ENCODE results near the gene BRD2. TPM values are rescaled to one million over a fixed set of nuclear protein-coding genes. Genes with fewer than 3 reads are reported as not detected.
"Not testable (repeated sequence)": the region's sequence is repeated elsewhere in the genome, so short reads cannot be mapped to it uniquely, and the experiment has no call there.

Gene BRD2
- total RNA-seq, 2 experiments from 2014 or later, result 168 to 190 TPM

DNA sequence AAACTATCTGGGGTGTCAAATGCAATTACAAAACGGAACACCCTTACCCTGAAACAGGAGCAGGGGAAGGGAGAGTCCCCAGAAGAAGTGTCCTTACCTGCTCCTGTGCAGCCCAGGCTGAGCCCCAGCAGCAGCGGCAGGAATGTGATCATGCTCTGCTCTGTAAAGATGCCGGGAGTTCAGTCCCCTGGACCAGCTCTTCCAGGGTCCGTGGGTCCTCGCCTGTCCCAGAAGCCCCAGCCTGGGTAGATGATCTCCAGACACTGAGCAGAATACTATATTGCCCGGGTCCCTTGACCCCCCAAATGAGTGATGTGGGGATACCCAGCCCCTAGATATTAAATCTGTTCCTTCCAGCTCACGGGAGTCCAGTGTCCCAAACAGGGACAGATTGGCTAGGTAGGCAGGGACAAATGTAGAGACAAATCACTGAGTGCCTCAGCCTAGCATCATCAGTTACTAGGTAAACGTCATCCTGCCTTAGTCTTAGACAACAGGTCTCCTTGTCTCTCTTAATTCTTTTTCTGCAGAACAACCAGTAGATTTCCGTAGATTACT is 27.7 kb upstream of the BRD2 start, which contains the start of gene HLA-DMB:
HLA-DMB (minus strand) TSS at position 373 of the 558 bp plus-strand sequence; CDS start at position 152, 221 bp downstream.
- intact Hi-C loops (cut with micrococcal nuclease), result loop anchor here (1.0 to 5.0 kb wide), 4 partner anchors 13 to 48 kb away; partner anchors contain the start of genes BRD2 and HLA-DMA
- H3K27ac Mint-ChIP-seq, result peak within 1 kb of the TSS; percentile 87
- H3K36me3 Mint-ChIP-seq, result no peaks in the 10 kb centered on the region
- peaks cover 59% of the 10 kb centered on the region for H3K4me1 Mint-ChIP-seq (ENCODE audit: low read depth)
- no peaks in the 10 kb centered on the region for H3K27me3 Mint-ChIP-seq
- CTCF ChIA-PET, result interaction anchor here (0.9 to 13.1 kb wide), 13 partner anchors 8 to 308 kb away, joined by 3 to 384 read pairs (median 9); partner anchors contain the start of genes BRD2, HLA-DMA and TAP2
- POLR2A ChIA-PET, result interaction anchor here (0.6 to 5.4 kb wide), 5 partner anchors 13 to 44 kb away, joined by 3 to 59 read pairs (median 9); partner anchors contain the start of genes BRD2 and HLA-DMA
- DNase-seq, result peak; percentile 52
- peak within 1 kb of the TSS; percentile 77 for H3K4me3 Mint-ChIP-seq
- peaks cover 3% of the 10 kb centered on the region for H3K9me3 Mint-ChIP-seq

DNA sequence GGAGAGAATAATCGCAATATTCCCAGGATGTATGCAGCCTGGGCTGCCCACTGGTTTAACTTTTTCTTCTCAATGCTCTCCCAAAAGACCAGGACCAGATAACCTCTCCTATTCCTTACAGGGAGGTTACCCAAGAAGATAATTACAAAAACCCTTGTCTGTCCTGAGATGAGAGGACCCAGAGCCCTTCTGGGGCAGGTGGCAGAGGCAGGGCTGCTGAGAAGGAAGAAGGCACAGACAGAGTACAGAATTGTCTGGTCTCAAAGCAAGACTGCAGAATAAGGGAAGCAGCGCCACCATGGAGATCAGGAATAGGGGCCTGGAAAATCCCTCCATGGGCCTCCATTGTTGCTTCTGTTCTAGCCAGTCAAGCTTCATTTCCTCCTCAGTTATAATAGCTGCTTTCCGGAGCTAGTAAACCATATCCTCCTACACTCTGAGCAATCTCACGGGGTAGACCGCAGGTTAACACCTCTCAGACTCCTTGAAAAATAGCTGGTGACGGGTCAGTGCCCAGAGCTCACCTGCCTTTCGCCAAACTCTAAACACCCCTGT is 27.1 kb upstream of the BRD2 start:
- ChIA-PET CTCF (interaction anchor here (0.6 to 13.1 kb wide), 15 partner anchors 8 to 103 kb away, joined by 3 to 384 read pairs (median 6); partner anchors contain the start of genes BRD2, HLA-DMA and TAP2), POLR2A (interaction anchor here (0.6 to 5.4 kb wide), 8 partner anchors 12 to 47 kb away, joined by 3 to 59 read pairs (median 3); partner anchors contain the start of genes BRD2 and HLA-DMA)
- no peaks in the 10 kb centered on the region for H3K27me3 Mint-ChIP-seq
- peak overlapping the region; percentile 87 for H3K27ac Mint-ChIP-seq
- peak; percentile 71 for DNase-seq
- H3K4me3 Mint-ChIP-seq, result peak overlapping the region; percentile 77
- H3K36me3 Mint-ChIP-seq, result no peaks in the 10 kb centered on the region
- H3K4me1 Mint-ChIP-seq (ENCODE audit: low read depth), result peaks cover 59% of the 10 kb centered on the region
- intact Hi-C loops (cut with micrococcal nuclease), result loop anchor here (1.0 to 5.0 kb wide), 4 partner anchors 12 to 49 kb away; partner anchors contain the start of genes BRD2 and HLA-DMA
- peaks cover 3% of the 10 kb centered on the region for H3K9me3 Mint-ChIP-seq

DNA sequence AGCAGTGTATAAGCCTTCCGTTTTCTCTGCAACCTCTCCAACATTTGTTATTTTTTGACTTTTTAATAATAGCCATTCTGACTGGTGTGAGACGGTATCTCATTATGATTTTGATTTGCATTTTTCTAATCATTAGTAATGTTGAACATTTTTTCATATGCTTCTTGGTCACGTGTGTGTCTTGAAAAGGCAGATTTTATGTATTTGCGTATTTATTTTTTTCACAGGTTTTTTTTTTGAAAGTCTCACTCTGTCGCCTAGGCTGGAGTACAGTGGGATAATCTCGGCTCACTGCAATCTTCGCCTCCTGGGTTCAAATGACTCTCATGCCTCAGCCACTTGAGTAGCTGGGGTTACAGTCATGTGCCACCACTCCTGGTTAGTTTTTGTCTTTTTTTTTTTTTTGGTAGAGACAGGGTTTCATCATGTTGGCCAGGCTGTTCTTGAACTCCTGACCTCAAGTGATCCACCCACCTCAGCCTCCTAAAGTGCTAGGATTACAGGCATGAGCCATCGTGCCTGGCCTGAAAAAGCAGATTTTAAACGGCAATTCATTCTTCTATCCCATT is 25.8 kb upstream of the BRD2 start:
- not testable (repeated sequence) for H3K27me3 Mint-ChIP-seq, H3K9me3 Mint-ChIP-seq, H3K27ac Mint-ChIP-seq, H3K4me3 Mint-ChIP-seq, DNase-seq, H3K36me3 Mint-ChIP-seq
- peaks cover 59% of the 10 kb centered on the region for H3K4me1 Mint-ChIP-seq (ENCODE audit: low read depth)
- ChIA-PET POLR2A (interaction anchor here (1.2 to 5.4 kb wide), 3 partner anchors 25 to 30 kb away, joined by 3 to 59 read pairs (median 22); partner anchors contain the start of gene BRD2), CTCF (interaction anchor here (0.9 to 13.1 kb wide), 8 partner anchors 8 to 104 kb away, joined by 3 to 384 read pairs (median 11); partner anchors contain the start of genes HLA-DMA and TAP2)
- intact Hi-C loops (cut with micrococcal nuclease), result loop anchor here (5.0 kb wide), 1 partner anchor 50 kb away; no protein-coding TSS in a partner anchor

DNA sequence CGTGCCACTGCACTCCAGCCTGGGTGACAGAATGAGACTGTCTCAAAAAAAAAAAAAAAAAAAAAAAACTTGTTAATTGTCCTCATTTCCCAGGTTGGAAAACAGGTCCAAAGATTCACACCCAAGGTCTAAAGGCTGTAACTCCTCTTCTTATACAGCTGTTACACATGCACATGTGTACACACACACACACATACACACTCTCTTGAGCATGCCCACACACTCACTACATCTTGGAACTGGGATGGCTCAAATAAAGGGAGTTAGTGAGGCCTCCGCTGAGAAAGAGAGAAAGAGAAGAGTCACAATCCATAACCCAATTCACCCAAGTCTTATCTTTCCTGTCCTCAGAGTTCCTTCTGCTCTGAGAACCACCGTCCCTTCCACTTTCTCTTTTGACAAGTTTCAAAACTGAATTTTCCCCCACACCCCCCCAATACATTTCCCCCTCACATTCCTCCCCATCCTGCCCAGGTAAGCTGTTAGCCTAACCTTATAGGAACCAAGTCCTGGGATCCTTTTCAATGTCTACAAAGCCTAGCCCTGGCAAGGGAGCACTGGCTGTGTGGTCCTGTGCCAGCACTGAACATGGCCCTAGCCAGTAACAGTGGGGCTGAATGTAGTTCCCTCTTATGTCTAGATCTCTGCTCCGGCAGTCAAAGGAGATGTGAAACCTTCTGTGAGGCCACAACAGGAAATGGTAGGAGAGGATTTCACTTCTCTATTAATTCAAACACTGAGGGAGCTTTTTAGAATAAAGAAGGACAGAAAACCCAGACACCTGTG is 24.3 kb upstream of the BRD2 start:
- Mint-ChIP-seq H3K4me1 (ENCODE audit: low read depth) (peaks cover 73% of the 10 kb centered on the region), H3K36me3 (no peaks in the 10 kb centered on the region)
- POLR2A ChIA-PET, result interaction anchor here (0.7 to 2.4 kb wide), 3 partner anchors 10 to 28 kb away, joined by 3 to 22 read pairs (median 8); partner anchors contain the start of gene BRD2

DNA sequence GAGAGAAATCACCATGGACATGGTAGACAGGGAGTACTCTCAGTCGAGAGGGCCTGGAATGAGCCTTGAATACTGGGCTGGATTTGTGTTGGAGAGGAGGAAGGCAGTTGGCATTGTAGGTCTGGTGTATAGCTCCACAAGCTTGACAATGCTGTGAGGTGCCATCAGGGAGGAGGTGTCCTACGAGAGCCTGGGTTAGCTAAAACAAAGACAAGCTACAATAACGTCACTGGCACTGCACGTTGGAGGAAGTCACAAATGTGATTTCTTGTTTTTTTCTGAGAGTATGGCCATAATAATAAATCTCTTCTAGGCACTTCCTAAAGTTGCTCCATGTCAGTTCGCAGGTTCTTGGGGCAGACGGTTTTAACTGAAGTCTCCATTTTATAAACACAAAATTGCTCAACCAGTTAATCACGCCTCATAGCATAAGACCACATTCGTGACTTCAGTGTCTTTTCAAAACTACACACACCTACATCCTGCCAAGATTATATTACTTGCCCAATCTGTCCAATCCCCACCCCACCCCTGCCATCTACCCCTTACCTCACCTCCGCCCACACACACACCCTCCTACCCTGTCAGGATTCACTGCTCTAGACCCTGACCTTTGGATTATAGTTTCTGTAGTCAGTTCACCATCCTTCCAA is 23.2 kb upstream of the BRD2 start:
- Mint-ChIP-seq H3K27ac (peak overlapping the region; percentile 7), H3K36me3 (no peaks in the 10 kb centered on the region), H3K4me3 (no peak overlapping the region), H3K27me3 (no peaks in the 10 kb centered on the region), H3K9me3 (peaks cover 3% of the 10 kb centered on the region), H3K4me1 (ENCODE audit: low read depth) (peaks cover 68% of the 10 kb centered on the region)
- CTCF ChIA-PET, result interaction anchor here (0.6 to 7.1 kb wide), 11 partner anchors 9 to 107 kb away, joined by 3 to 115 read pairs (median 5); partner anchors contain the start of genes HLA-DMA and TAP2
- POLR2A ChIA-PET, result interaction anchor here (0.7 to 2.4 kb wide), 3 partner anchors 9 to 27 kb away, joined by 3 to 22 read pairs (median 8); partner anchors contain the start of gene BRD2
- intact Hi-C loops (cut with micrococcal nuclease), result no loop called here
- DNase-seq, result peak; percentile 54

More for the DNA sequence above, 24.3 kb upstream of the BRD2 start:
- DNase-seq, result peak; percentile 43
- Mint-ChIP-seq H3K27ac (peak overlapping the region; percentile 85), H3K9me3 (peaks cover 3% of the 10 kb centered on the region), H3K27me3 (no peaks in the 10 kb centered on the region), H3K4me3 (peak overlapping the region; percentile 62)
- CTCF ChIA-PET, result interaction anchor here (0.6 to 7.1 kb wide), 12 partner anchors 10 to 343 kb away, joined by 3 to 115 read pairs (median 5); partner anchors contain the start of genes HLA-DMA and TAP2
- intact Hi-C loops (cut with micrococcal nuclease), result loop anchor here (5.0 kb wide), 1 partner anchor 52 kb away; no protein-coding TSS in a partner anchor

DNA sequence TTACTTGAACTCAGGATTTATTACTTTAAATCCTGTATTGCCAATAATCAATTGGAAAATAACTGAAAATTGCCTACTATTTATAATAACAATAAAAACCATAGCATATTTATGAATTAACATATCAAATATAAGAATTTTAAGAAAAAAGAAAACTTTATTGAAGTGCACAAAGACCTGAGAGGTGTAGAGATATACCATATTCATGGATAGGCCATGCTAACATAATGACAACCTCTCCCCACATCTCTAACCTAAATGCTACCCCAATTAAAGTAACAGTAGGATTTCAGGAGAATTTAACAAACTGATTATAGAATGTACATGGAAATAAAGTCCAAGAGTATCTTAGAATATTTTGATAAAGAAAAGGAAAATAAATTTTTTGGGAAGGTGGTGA is 22.4 kb upstream of the BRD2 start:
- CTCF ChIA-PET, result no interaction called here
- H3K27ac Mint-ChIP-seq, result no peak overlapping the region
- intact Hi-C loops (cut with micrococcal nuclease), result no loop called here

DNA sequence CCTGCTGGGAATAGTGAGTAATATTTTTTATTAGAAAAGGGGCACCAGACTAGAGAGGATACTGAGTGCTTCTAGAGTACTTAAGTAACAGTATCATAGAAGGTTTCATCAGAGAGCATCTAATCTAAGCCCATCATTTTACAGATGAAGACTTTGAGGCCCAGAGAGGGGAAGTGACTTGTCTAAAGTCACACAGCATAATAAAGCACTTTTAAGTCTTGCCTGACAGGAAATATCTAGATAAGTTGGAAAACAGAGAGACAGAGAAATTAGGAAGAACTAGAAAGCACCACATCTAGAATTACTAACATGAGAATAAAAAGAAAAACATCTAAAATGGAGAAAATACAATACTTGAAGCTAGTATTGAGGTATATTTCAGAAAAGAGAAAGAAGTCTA is 21.5 kb upstream of the BRD2 start:
- Mint-ChIP-seq H3K36me3 (no peaks in the 10 kb centered on the region), H3K27ac (no peak overlapping the region), H3K9me3 (peaks cover 3% of the 10 kb centered on the region), H3K4me1 (ENCODE audit: low read depth) (peaks cover 51% of the 10 kb centered on the region), H3K27me3 (no peaks in the 10 kb centered on the region), H3K4me3 (no peak overlapping the region)
- ChIA-PET POLR2A (no interaction called here), CTCF (interaction anchor here (0.8 to 2.2 kb wide), 11 partner anchors 11 to 119 kb away, joined by 3 to 39 read pairs (median 4); no protein-coding TSS in a partner anchor)
- intact Hi-C loops (cut with micrococcal nuclease), result no loop called here
- DNase-seq, result no peak

More for the DNA sequence above, 22.4 kb upstream of the BRD2 start:
- Mint-ChIP-seq H3K4me1 (ENCODE audit: low read depth) (peaks cover 61% of the 10 kb centered on the region), H3K27me3 (no peaks in the 10 kb centered on the region), H3K36me3 (no peaks in the 10 kb centered on the region), H3K4me3 (no peak overlapping the region), H3K9me3 (peaks cover 3% of the 10 kb centered on the region)
- no peak for DNase-seq
- POLR2A ChIA-PET, result no interaction called here

DNA sequence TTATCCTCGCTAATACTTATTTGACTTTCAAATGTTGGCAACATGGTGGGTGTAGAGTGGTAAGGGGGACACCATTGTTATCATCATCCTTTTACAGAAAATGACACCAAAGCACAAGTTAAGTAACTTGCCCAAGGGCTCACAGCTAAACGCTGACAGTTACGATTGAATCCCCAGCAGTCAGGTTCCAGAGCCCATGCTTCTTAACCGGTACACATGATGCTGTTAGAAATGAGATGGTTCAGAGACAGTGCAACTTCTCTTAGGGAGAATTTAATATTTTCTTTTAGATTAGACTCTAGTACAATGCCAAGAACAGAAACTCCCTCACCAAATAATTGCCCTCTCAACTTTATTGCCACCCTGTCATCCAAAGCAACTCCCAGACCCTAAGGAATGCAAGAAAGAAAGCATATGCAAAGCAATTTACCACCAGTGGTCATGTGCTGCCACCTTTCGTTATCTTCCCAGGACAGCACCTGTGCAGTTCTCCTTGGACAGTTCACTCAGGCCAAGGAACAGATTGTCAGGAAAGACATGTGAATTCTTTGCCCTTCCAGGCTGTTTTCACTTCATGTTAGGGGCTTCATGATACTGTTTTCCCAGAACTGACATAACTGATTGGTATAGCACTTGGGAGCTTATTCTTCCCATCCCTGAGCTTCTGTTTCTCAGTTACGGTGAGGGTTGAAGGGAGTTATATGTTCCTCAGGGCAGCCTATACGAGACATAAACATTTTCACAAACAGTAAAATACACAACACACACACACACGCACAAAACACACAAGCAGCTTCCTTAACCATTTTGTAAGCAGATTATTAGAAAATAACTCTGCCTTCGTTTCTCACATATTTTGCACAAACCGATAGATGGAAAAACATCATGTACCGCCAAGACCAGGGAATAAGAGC is 20.6 kb upstream of the BRD2 start:
- DNase-seq, result peak; percentile 63
- no peaks in the 10 kb centered on the region for H3K36me3 Mint-ChIP-seq
- H3K4me3 Mint-ChIP-seq, result no peak overlapping the region
- H3K4me1 Mint-ChIP-seq (ENCODE audit: low read depth), result peaks cover 50% of the 10 kb centered on the region
- ChIA-PET CTCF (interaction anchor here (0.6 to 2.2 kb wide), 14 partner anchors 12 to 122 kb away, joined by 3 to 39 read pairs (median 4); no protein-coding TSS in a partner anchor), POLR2A (no interaction called here)
- H3K27me3 Mint-ChIP-seq, result no peaks in the 10 kb centered on the region
- peaks cover 3% of the 10 kb centered on the region for H3K9me3 Mint-ChIP-seq
- intact Hi-C loops (cut with micrococcal nuclease), result no loop called here
- H3K27ac Mint-ChIP-seq, result no peak overlapping the region

DNA sequence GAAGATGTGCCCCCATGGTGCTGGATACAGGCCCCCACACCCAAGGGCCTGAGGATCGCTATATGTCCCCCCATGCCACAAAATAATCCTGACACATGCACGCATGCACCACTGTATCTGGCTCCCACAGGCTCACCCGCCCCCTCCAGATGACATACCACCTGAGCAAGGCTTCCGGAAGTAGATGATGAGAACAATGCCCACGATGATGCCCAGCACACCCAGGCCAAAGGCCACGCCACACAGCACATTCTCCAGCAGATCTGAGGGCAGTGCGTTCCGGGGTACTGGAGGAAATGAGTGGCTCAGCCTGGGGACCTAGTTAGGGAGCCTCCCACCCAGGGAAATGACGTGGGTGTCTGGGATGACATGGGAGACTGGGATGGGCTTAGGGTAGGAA is 19.3 kb upstream of the BRD2 start:
- peaks cover 3% of the 10 kb centered on the region for H3K9me3 Mint-ChIP-seq
- DNase-seq, result no peak
- H3K4me3 Mint-ChIP-seq, result no peak overlapping the region
- intact Hi-C loops (cut with micrococcal nuclease), result no loop called here
- ChIA-PET CTCF (interaction anchor here (2.4 to 8.7 kb wide), 3 partner anchors 16 to 36 kb away, joined by 10 to 250 read pairs (median 26); partner anchors contain the start of gene BRD2), POLR2A (no interaction called here)
- H3K36me3 Mint-ChIP-seq, result no peaks in the 10 kb centered on the region
- H3K27ac Mint-ChIP-seq, result no peak overlapping the region
- H3K27me3 Mint-ChIP-seq, result no peaks in the 10 kb centered on the region
- H3K4me1 Mint-ChIP-seq (ENCODE audit: low read depth), result peaks cover 51% of the 10 kb centered on the region

DNA sequence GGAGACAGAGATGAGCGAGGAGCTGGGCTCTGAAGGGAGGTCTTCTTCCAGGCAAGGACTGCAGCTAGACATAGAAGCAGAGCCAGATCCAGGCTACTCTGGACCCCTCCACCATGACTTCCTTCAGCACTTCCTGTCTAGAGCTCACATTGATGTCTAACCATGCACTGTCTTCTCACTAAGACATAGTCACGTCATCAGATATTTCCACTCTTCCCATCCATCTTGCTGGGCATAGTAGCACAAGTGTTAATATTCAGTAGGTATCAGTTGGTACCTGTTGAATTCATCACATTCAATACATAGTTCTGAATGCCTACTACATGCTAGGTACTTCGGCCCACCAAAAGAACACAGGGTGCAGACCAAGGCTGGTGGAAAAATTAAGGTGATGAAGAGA is 18.4 kb upstream of the BRD2 start:
- intact Hi-C loops (cut with micrococcal nuclease), result no loop called here
- peaks cover 3% of the 10 kb centered on the region for H3K9me3 Mint-ChIP-seq
- H3K4me3 Mint-ChIP-seq, result no peak overlapping the region
- H3K27ac Mint-ChIP-seq, result no peak overlapping the region
- DNase-seq, result no peak
- no peaks in the 10 kb centered on the region for H3K36me3 Mint-ChIP-seq
- H3K4me1 Mint-ChIP-seq (ENCODE audit: low read depth), result peaks cover 50% of the 10 kb centered on the region
- CTCF ChIA-PET, result interaction anchor here (0.8 to 8.7 kb wide), 7 partner anchors 9 to 111 kb away, joined by 3 to 250 read pairs (median 9); partner anchors contain the start of genes BRD2, HLA-DMB and TAP2
- POLR2A ChIA-PET, result interaction anchor here (1.0 kb wide), 1 partner anchor 22 kb away, joined by 3 read pairs; no protein-coding TSS in a partner anchor
- H3K27me3 Mint-ChIP-seq, result no peaks in the 10 kb centered on the region

Measured in activated CD4-positive, alpha-beta memory T cell treated with anti-CD3 and anti-CD28 coated beads for 36 hours (primary cell).